HG03175 (cell line): ENCODE data around the gene CTSE.
A peak's percentile ranks its signal among the peaks of the same experiment; 100 is the strongest.
"Not testable (repeated sequence)": the region's sequence is repeated elsewhere in the genome, so short reads cannot be mapped to it uniquely, and the experiment has no call there.

ENCODE experiments used
- ATAC-seq: cut with Tn5 transposase; IDR thresholded peaks from one replicate; pipeline ENCODE4 v1.9.1; 2021; ENCODE audit warnings: mild to moderate bottlenecking, moderate library complexity; ENCODE audit not compliant: unreplicated experiment

The CTSE gene

GRCh38 chr1:206023695-206024094 is at the start of gene CTSE:
CTSE (minus strand) TSS chr1:206023895; CDS start chr1:206023791, 104 bp downstream.
- ATAC-seq: no peak

- no peak for ATAC-seq
These were observed 47.1 kb upstream of the CTSE start for GRCh38 chr1:206070627-206071304.

DNA sequence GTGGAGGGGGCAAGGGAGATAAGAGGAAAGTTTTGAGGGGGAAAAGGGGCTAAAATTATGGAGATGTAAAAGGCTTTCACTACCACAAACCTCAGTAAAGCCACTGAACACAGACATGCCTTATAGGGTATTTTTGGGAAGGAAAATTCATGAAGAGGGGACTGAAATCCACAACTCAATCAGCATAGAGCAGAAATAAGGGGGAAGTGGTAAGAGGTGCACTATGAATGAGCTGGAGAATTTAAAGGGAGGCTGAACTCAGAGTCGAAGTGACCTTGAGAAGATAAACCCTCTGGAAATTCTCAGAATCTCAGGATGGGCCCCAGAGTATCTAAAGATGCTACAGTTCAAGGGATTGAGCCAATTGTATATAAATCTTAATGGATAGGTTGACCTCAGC is 44.6 kb upstream of the CTSE start:
- ATAC-seq: no peak

- ATAC-seq: no peak
These were observed 44.0 kb upstream of the CTSE start for GRCh38 chr1:206067486-206068227.

DNA sequence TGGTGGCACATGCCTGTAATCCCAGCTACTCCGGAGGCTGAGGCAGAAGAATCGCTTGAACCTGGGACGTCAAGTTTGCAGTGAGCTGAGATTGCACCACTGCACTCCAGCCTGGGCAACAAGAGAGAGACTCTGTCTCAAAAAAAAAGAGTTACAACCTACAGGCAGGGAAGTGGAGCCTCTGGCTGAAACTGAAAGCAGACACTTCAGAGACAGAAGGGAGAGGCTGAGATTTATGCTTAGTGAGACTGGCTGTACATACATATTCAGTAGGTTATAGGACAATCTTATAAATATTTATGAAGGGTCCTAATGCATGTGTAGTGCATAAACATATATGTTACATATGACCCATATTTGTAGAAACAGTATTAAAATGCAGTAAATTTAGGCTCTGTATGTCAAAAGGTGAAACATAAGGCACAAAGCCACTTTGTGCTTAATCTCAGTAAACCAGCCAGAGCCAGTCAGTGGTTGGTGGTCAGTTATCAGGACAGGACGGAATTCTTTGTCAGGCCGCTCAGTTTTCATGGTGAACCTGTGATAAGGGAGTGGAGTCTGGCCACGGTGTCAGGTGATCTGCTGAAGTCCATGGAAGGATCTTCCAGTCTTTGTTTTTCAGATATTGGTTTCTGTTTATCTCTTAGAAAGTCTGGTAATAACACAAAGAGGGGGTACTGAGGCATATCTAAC is 42.9 kb upstream of the CTSE start:
- peak; percentile 79 for ATAC-seq

DNA sequence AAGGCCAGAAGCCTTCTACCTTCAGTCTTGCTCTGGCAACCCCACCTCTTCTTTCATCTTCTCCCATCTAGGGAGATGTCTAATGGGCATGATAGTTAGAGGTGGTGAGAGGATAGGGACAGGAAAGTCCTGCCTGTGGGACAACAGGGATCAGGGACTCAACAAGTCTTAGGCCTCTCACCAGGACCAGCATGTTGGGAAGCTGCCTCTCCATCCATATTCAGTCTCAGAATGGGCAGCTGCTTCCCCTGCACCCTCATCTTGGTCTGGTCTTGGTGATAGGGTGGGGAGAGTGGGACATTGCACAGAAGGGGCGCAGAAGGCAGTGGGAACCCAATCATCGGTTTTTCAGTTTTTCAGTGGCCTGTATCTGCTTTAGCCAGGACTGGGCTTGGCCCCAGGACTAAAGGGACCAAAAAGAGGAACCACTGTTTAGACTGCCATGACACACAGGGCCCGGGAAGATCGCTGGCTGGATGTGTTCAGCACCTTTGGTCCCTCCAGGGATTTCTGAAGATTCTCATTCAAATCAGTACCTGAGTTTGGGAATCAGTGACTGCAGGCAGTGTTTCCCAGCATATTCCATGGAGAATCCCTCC is 42.0 kb upstream of the CTSE start:
- ATAC-seq: no peak

DNA sequence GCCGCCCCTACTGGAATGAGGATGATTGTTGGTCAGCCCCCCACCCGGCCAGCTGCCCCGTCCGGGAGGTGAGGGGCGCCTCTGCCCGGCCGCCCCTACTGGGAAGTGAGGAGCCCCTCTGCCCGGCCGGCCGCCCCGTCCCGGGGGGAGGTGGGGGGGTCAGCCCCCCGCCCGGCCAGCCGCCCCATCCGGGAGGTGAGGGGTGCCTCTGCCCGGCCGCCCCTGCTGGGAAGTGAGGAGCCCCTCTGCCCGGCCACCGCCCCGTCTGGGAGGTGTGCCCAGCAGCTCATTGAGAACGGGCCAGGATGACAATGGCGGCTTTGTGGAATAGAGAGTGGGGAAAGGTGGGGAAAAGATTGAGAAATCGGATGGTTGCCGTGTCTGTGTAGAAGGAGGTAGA is 40.8 kb upstream of the CTSE start:
- ATAC-seq: not testable (repeated sequence)

GRCh38 chr1:206064001-206064400 is 40.3 kb upstream of the CTSE start:
- not testable (repeated sequence) for ATAC-seq

DNA sequence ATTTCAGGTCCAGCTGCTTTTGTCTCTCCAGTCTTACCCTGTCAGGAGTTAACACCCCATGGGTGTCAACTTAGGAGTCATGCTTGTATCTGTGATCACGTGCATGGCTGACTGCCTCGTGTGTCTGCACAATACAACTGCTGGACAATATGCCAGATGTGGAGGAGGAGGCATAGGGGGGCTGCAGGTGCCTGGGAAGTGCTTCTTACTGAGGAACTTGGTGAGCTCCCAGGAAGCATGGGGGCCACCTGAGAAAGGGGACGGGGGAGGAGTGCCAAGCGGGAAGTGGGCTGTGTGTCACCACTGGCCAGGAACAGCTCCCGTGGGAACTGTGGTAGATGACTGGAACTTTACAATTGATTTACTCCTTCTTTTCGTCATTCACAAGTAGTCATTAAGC is 38.8 kb upstream of the CTSE start:
- no peak for ATAC-seq

- no peak for ATAC-seq
These were observed 37.1 kb upstream of the CTSE start for GRCh38 chr1:206060844-206061243.

DNA sequence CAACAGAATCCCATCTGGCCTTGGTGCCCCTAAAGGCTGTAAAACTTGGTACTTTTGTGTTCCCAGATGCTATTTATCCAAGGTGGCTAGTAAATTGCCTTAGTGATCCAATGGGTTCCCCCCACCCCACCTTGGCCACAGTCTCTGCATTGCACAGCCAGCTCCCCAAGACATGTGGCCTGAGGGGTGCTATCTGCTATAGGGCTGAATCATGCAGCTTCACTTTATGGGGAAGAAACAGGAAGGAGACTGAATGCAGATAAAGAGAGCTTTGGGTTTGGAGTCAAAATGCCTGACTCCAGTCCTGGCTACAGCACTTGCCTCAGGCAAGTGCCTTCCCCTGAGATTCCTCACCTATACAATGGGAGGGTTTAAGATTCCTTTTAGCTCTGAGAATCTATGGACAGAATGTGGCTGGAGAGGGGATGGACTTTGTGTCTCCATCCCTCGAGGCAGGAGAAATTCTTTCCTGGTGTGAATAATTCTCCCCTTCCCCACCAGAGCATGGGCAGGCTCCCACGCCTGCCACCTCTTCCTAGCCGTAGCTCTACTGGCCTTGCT is 35.7 kb upstream of the CTSE start:
- no peak for ATAC-seq

DNA sequence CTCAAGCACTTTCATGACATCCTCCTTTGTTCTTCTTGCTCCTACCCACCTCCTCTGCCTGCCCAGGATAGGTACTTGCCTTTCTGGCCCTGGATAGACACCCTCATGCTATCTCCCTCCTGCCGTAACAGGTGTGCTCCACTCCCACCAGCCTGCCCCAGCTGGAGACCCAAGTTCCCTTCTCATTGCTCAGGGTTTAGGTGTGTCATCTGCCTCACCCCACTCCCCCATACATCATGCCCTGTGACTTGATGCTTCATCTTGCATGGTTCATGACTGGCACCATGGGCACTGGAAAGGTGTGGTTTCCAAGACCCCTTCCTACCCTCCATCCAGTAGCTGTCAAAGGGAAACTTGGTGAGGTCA is 35.2 kb upstream of the CTSE start:
- ATAC-seq: no peak

DNA sequence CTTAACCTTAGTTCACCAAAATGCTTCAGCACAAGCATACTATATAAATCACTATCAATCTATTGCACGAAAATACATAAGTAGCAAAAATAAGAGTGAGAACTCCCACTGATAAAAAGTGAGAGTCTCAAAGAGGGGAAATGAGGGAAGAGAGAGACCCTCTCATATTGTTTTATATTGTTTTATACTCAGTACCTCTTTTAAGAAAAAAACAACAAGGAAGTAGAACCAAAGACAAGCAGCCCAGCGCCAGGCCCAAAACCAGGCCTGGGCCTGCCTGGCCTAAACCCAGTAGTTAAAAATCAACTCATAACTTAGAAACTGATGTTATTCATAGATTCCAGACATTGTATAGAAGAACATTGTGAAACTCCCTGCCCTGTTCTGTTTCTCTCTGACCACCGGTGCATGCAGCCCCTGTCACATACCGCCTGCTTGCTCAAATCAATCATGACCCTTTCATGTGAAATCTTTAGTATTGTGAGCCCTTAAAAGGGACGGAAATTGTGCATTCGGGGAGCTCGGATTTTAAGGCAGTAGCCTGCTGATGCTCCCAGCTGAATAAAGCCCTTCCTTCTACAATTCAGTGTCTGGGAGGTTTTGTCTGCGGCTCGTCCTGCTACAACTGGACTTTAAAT is 34.7 kb upstream of the CTSE start:
- not testable (repeated sequence) for ATAC-seq

GRCh38 chr1:206055639-206056323 is 32.1 kb upstream of the CTSE start:
- ATAC-seq: not testable (repeated sequence)

DNA sequence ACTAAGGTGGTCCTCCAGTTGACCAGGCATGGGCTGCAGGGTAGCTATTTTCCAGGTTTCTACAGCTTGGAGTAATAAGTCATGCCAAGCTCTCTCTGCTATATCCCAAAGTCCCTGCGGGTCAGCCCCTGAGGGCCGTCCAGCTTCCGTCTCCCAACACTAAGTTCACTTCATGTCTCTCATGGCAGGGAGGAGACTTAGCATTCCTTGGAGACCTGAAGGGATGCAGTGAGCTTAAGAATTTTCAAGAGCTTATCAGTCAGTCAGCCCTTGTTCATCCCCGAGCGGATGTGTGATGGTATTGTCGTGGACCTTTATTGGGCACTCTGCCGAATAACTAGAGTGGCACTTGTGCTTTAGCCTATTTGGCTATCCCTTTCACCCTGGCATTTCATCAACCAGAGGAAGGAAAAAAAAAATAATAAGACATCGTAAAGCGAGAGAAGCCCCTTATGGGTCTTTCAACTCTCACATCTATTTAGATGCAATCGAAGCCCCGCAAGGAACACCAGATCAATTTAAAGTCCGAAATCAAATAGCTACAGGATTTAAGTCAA is 31.5 kb upstream of the CTSE start:
- ATAC-seq: not testable (repeated sequence)

- not testable (repeated sequence) for ATAC-seq
These were observed 29.9 kb upstream of the CTSE start for GRCh38 chr1:206053616-206054015.

DNA sequence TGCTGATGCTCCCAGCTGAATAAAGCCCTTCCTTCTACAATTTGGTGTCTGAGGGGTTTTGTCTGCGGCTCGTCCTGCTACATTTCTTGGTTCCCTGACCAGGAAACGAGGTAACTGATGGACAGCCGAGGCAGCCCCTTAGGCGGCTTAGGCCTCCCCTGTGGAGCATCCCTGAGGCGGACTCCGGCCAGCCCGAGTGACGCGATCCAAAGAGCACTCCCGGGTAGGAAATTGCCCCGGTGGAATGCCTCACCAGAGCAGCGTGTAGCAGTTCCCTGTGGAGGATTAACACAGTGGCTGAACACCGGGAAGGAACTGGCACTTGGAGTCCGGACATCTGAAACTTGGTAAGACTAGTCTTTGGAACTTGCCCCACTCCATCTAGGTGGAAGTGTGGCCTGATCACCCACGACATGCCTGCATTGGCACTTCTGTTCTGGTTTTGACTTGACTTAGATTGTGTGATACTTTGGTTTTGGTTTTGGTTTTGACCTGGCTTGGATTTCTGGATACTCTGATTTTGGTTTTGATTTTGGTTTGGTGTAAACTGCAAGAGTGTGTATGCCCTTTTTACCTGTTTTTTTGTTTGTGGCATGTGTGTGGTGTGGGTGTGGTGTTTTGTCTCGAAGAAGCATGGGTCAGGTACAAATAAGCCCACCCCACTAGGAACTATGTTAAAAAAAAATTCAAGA is 29.4 kb upstream of the CTSE start, which contains the start of gene RHEX:
Gene RHEX (plus strand): TSS at position 255 of the 692 bp plus-strand sequence. CDS start 44,656 bp downstream, outside the sequence.
- not testable (repeated sequence) for ATAC-seq

- ATAC-seq: not testable (repeated sequence)
These were observed 28.7 kb upstream of the CTSE start for GRCh38 chr1:206052231-206052865.
